HCT116 (cell line): ENCODE data around the gene RLF. TPM values are rescaled to one million over a fixed set of nuclear protein-coding genes. Genes with fewer than 3 reads are reported as not detected.

Experiments
- ATAC-seq: fragments of 200-7000 bp; cut with Tn5 transposase; 2 replicates; pipeline ENCODE4 v1.9.1; 2020; ENCODE audit warnings: mild to moderate bottlenecking, moderate library complexity
- BruUV-seq: library from RNA; stranded (reverse); fragments of 400-500 nt; replicated peaks from 2 replicates; lab custom pipeline; 2021; lab: Mats Ljungman, UMichigan
- CTCF ChIA-PET: fragments of 300-600 bp; sonication (Branson Sonifier 250); formaldehyde crosslinking; loops from one replicate; lab custom pipeline; 2021; ENCODE audit warnings: antibody characterized with exemption; lab: Charles Lee
- POLR2A ChIA-PET: fragments of 300-600, 350-600 bp; sonication (Branson Sonifier 250); formaldehyde crosslinking; loops from one replicate; lab custom pipeline; 2021; ENCODE audit warnings: antibody characterized with exemption; lab: Charles Lee
- RAD21 ChIA-PET, 2 experiments: fragments of 300-600 bp; sonication (Branson Sonifier 250); formaldehyde crosslinking; loops; one replicate each; lab custom pipeline; 2023; ENCODE audit warnings: low total read pairs in 2 of 2; ENCODE audit not compliant: uncharacterized antibody in 2 of 2, unreplicated experiment in 2 of 2, low non-redundant PET in 1 of 2; lab: Charles Lee
- DNase-seq: peaks from one replicate; pipeline ENCODE4 v3.0.0-alpha.2; 2010; ENCODE audit warnings: low read depth, low spot score
- H2AFZ ChIP-seq: fragments of 200-600 bp; shearing (Covaris generic), sonication (generic); 2 replicates; pipeline ENCODE4 v1.6.1; 2017; ENCODE audit warnings: low read depth, mixed run types, mixed read lengths, antibody characterized with exemption, low read length; ENCODE audit not compliant: poor library complexity, severe bottlenecking
- H3K27ac ChIP-seq: 2 replicates; pipeline ENCODE4 v1.5.1; 2012; ENCODE audit warnings: low read depth, low read length
- H3K27me3 ChIP-seq: fragments of 200-600 bp; sonication (generic); 2 replicates; pipeline ENCODE4 v1.6.1; 2016; ENCODE audit warnings: mixed run types, low read length, mixed read lengths; ENCODE audit not compliant: insufficient read depth
- H3K36me3 ChIP-seq, 2 experiments: fragments of 200-500 bp in 1 of 2; fragments of 200-600 bp in 1 of 2; sonication (Bioruptor generic) in 1 of 2; sonication (generic) in 1 of 2; 2 replicates each; pipeline versions ENCODE4 v1.5.1 to v1.6.1; 2014 to 2016; ENCODE audit warnings: low read length in 2 of 2, inconsistent platforms in 1 of 2, mixed read lengths in 1 of 2, mixed run types in 1 of 2; ENCODE audit not compliant: insufficient read depth in 2 of 2, control insufficient read depth in 1 of 2
- H3K4me1 ChIP-seq, 2 experiments: fragments of 200-600 bp in 1 of 2; sonication (generic) in 1 of 2; 2 replicates each; pipeline versions ENCODE4 v1.5.1 to v1.6.1; 2012 to 2017; ENCODE audit warnings: low read length in 2 of 2, inconsistent platforms in 1 of 2, mild to moderate bottlenecking in 1 of 2, mixed read lengths in 1 of 2, mixed run types in 1 of 2, moderate library complexity in 1 of 2; ENCODE audit not compliant: insufficient read depth in 2 of 2, control insufficient read depth in 1 of 2
- H3K4me2 ChIP-seq: fragments of 200-600 bp; sonication (generic); 2 replicates; pipeline ENCODE4 v1.6.1; 2017; ENCODE audit warnings: mixed run types, low read length, mixed read lengths
- H3K4me3 ChIP-seq, 2 experiments: fragments of 200-600 bp in 1 of 2; sonication (generic) in 1 of 2; replicated peaks in 1 of 2; 2 replicates each; pipeline ENCODE4 v1.5.1; 2011 to 2016; ENCODE audit warnings: low read length in 2 of 2, control low read depth in 1 of 2, low read depth in 1 of 2, mild to moderate bottlenecking in 1 of 2, mixed read lengths in 1 of 2, mixed run types in 1 of 2
- H3K79me2 ChIP-seq: fragments of 200-600 bp; sonication (generic); 2 replicates; pipeline ENCODE4 v1.6.1; 2017; ENCODE audit warnings: mild to moderate bottlenecking, mixed run types, low read length, moderate library complexity, mixed read lengths; ENCODE audit not compliant: insufficient read depth
- H3K9ac ChIP-seq: fragments of 200-600 bp; sonication (generic); 2 replicates; pipeline ENCODE4 v1.6.1; 2016; ENCODE audit warnings: low read length, mixed read lengths
- H3K9me2 ChIP-seq: fragments of 200-600 bp; sonication (generic), shearing (Covaris generic); 2 replicates; pipeline ENCODE4 v1.6.1; 2017; ENCODE audit warnings: mixed run types, mild to moderate bottlenecking, moderate library complexity; ENCODE audit not compliant: insufficient read depth
- H3K9me3 ChIP-seq, 2 experiments: fragments of 200-500 bp in 1 of 2; fragments of 200-600 bp in 1 of 2; sonication (Bioruptor generic) in 1 of 2; sonication (generic) in 1 of 2; 2 replicates each; pipeline ENCODE4 v1.6.1; 2014 to 2017; ENCODE audit warnings: low read length in 2 of 2, mixed read lengths in 2 of 2, inconsistent platforms in 1 of 2, low read depth in 1 of 2, mild to moderate bottlenecking in 1 of 2, mixed run types in 1 of 2, moderate library complexity in 1 of 2; ENCODE audit not compliant: control insufficient read depth in 1 of 2, insufficient read depth in 1 of 2
- H4K20me1 ChIP-seq: fragments of 200-600 bp; sonication (generic), shearing (Covaris generic); 2 replicates; pipeline ENCODE4 v1.6.1; 2017; ENCODE audit warnings: mixed run types, mild to moderate bottlenecking, moderate library complexity; ENCODE audit not compliant: insufficient read depth
- ATF3 ChIP-seq: IDR thresholded peaks from 2 replicates; pipeline ENCODE4 v1.6.1; 2012
- CBX3 ChIP-seq: IDR thresholded peaks from 2 replicates; pipeline ENCODE4 v1.6.1; 2012; ENCODE audit warnings: low read depth
- CTCF ChIP-seq, 3 experiments: fragments of 200-600 bp in 1 of 3; sonication (generic) in 1 of 3; IDR thresholded peaks in 2 of 3; conservative IDR thresholded peaks in 1 of 3; 2 replicates each; pipeline ENCODE4 v1.5.1; 2012 to 2017; ENCODE audit warnings: low read depth in 2 of 3, low read length in 2 of 3, antibody characterized with exemption in 1 of 3, borderline replicate concordance in 1 of 3, control low read depth in 1 of 3, mild to moderate bottlenecking in 1 of 3, mixed read lengths in 1 of 3, mixed run types in 1 of 3, moderate library complexity in 1 of 3; ENCODE audit not compliant: insufficient read depth in 1 of 3
- ELF1 ChIP-seq: IDR thresholded peaks from 2 replicates; pipeline ENCODE4 v1.6.1; 2012; ENCODE audit warnings: low read depth, borderline replicate concordance
- EZH2phosphoT487 ChIP-seq: fragments of 200-600 bp; IDR thresholded peaks from 2 replicates; pipeline ENCODE4 v1.6.1; 2018; ENCODE audit warnings: antibody characterized with exemption, borderline replicate concordance
- FOSL1 ChIP-seq: IDR thresholded peaks from 2 replicates; pipeline ENCODE4 v1.6.1; 2012; ENCODE audit warnings: low read depth
- JUND ChIP-seq: IDR thresholded peaks from 2 replicates; pipeline ENCODE4 v1.6.1; 2012
- MAX ChIP-seq: IDR thresholded peaks from 2 replicates; pipeline ENCODE4 v1.6.1; 2012
- POLR2A ChIP-seq: IDR thresholded peaks from 2 replicates; pipeline ENCODE4 v1.7.0; 2011; ENCODE audit warnings: borderline replicate concordance; ENCODE audit not compliant: insufficient read depth, insufficient read length; ENCODE audit errors: extremely low read depth
- RAD21 ChIP-seq: IDR thresholded peaks from 2 replicates; pipeline ENCODE4 v1.6.1; 2012; ENCODE audit warnings: low read depth, mild to moderate bottlenecking
- REST ChIP-seq: IDR thresholded peaks from 2 replicates; pipeline ENCODE4 v1.6.1; 2012; ENCODE audit warnings: low read depth
- SIN3A ChIP-seq: IDR thresholded peaks from 2 replicates; pipeline ENCODE4 v1.6.1; 2012; ENCODE audit warnings: low read depth
- SP1 ChIP-seq: IDR thresholded peaks from 2 replicates; pipeline ENCODE4 v1.6.1; 2012; ENCODE audit warnings: low read depth
- SRF ChIP-seq: IDR thresholded peaks from 2 replicates; pipeline ENCODE4 v1.6.1; 2012; ENCODE audit warnings: low read depth
- TCF7L2 ChIP-seq: IDR thresholded peaks from 2 replicates; pipeline ENCODE4 v1.7.0; 2011; ENCODE audit warnings: borderline replicate concordance, inconsistent platforms; ENCODE audit not compliant: insufficient read depth, insufficient read length; ENCODE audit errors: extremely low read depth
- YY1 ChIP-seq: IDR thresholded peaks from 2 replicates; pipeline ENCODE4 v1.6.1; 2011; ENCODE audit warnings: low read length, low read depth, moderate library complexity, mild to moderate bottlenecking; ENCODE audit not compliant: insufficient replicate concordance; ENCODE audit errors: extremely low read depth
- ZFX ChIP-seq: fragments of 450-650 bp; IDR thresholded peaks from 2 replicates; pipeline ENCODE4 v1.6.1; 2017
- ZNF274 ChIP-seq: fragments of 200-500 bp; sonication (Bioruptor generic); IDR thresholded peaks from 2 replicates; pipeline ENCODE4 v1.6.1; 2014; ENCODE audit warnings: mild to moderate bottlenecking, low read depth, low read length, inconsistent platforms
- intact Hi-C: fragments of 100-400 bp; cut with micrococcal nuclease; formaldehyde crosslinking; loops from 2 replicates; pipeline ENCODE4 v1.10.0; 2022
- total RNA-seq: library from RNA; stranded (reverse); gene quantifications from one replicate; pipeline ENCODE4 v1.2.1, GENCODE V29; 2021; ENCODE audit not compliant: unreplicated experiment

Gene RLF
- total RNA-seq, 1 experiment from 2014 or later, result 20.5 TPM

GRCh38 chr1:40245686-40246085 is 84.5 kb downstream of the RLF start:
- Histone ChIP-seq H3K4me1 (peaks cover 18 to 42% of the 10 kb centered on the region in 2 experiments), H3K9me2 (no peaks in the 10 kb centered on the region), H3K4me3 (no peak overlapping the region), H4K20me1 (no peaks in the 10 kb centered on the region), H3K9ac (no peak overlapping the region), H3K4me2 (peak overlapping the region; percentile 38), H3K9me3 (no peaks in the 10 kb centered on the region), H3K27ac (no peak overlapping the region), H3K27me3 (no peaks in the 10 kb centered on the region), H2AFZ (no peak overlapping the region), H3K36me3 (no peaks in the 10 kb centered on the region), H3K79me2 (no peaks in the 10 kb centered on the region)
- TF ChIP-seq TCF7L2, result no peak
- TF ChIP-seq CBX3, result no peak
- TF ChIP-seq POLR2A, result no peak
- TF ChIP-seq MAX, result no peak
- no peak for TF ChIP-seq RAD21
- TF ChIP-seq SIN3A, result no peak
- TF ChIP-seq ZNF274, result no peak
- no peak for TF ChIP-seq JUND
- no peak for TF ChIP-seq YY1
- TF ChIP-seq EZH2phosphoT487, result no peak
- TF ChIP-seq ATF3, result no peak
- no peak for TF ChIP-seq ZFX
- no peak for TF ChIP-seq CTCF (IDR thresholded peaks at IDR 0.05 in 2 of 3, conservative IDR thresholded peaks at IDR 0.05 in 1 of 3; ENCODE audit: borderline replicate concordance in 1 of 3, insufficient read depth in 1 of 3, low read depth in 2 of 3, low read length in 2 of 3)
- TF ChIP-seq SP1, result no peak
- no peak for TF ChIP-seq REST
- TF ChIP-seq SRF, result no peak
- TF ChIP-seq ELF1, result no peak
- no peak for TF ChIP-seq FOSL1
- ChIA-PET CTCF (no interaction called here), RAD21 (no interaction called here), POLR2A (no interaction called here)
- ATAC-seq, result no peak
- BruUV-seq, result no TSS peak
- intact Hi-C loops, result no loop called here
- no peak for DNase-seq
